ENCODE data around the gene TAS2R8. TPM values are rescaled to one million over a fixed set of nuclear protein-coding genes. Genes with fewer than 3 reads are reported as not detected.

TAS2R8 gene
- total RNA-seq = not detected

- no peaks in the 10 kb centered on the region for H3K36me3 ChIP-seq
- no peaks in the 10 kb centered on the region for H3K9me3 ChIP-seq
- H3K27ac ChIP-seq = no peak within 1 kb of the TSS
- 68 to 78% methylated on average over 1 of the region's 1 CpG for WGBS, 2 donors
- no peaks in the 10 kb centered on the region for H3K27me3 ChIP-seq
- no peak for TF ChIP-seq POLR2A (IDR thresholded peaks at IDR 0.05)
- no peak for TF ChIP-seq EP300 (IDR thresholded peaks at IDR 0.05)
- no peak for TF ChIP-seq CTCF (IDR thresholded peaks at IDR 0.05)
- no peaks in the 10 kb centered on the region for H3K4me1 ChIP-seq
- no peak for DNase-seq (ENCODE audit: low spot score in 2 of 2)
- H3K4me3 ChIP-seq = no peak within 1 kb of the TSS
Observed at GRCh38 chr12:10807186-10807585, at the start of gene TAS2R8. Gene TAS2R8, minus strand, starts transcription at chr12:10807286. Its CDS starts 306 bp downstream, at chr12:10806980.

GRCh38 chr12:10855807-10856206 is 48.7 kb upstream of the TAS2R8 start:
- WGBS, 2 donors = 85 to 96% methylated on average over 2 of the region's 2 CpGs
- no peak for DNase-seq (ENCODE audit: low spot score in 2 of 2)
- Histone ChIP-seq H3K4me1 (peaks cover 0 to 5% (median 0%) of the 10 kb centered on the region in 4 donors), H3K27me3 (no peaks in the 10 kb centered on the region), H3K36me3 (peaks cover 0 to 45% (median 0%) of the 10 kb centered on the region in 3 donors), H3K27ac (no peak overlapping the region), H3K9me3 (peaks cover 0 to 19% (median 5%) of the 10 kb centered on the region in 4 donors), H3K4me3 (no peak overlapping the region)
- no peak for TF ChIP-seq POLR2A (IDR thresholded peaks at IDR 0.05)
- TF ChIP-seq CTCF (IDR thresholded peaks at IDR 0.05) = no peak
- no peak for TF ChIP-seq EP300 (IDR thresholded peaks at IDR 0.05)

- Histone ChIP-seq H3K36me3 (peaks cover 0 to 38% (median 0%) of the 10 kb centered on the region in 3 donors), H3K9me3 (peaks cover 0 to 19% (median 5%) of the 10 kb centered on the region in 4 donors), H3K4me1 (peaks cover 0 to 5% (median 0%) of the 10 kb centered on the region in 4 donors), H3K27ac (no peak overlapping the region), H3K27me3 (no peaks in the 10 kb centered on the region), H3K4me3 (no peak overlapping the region)
- TF ChIP-seq CTCF (IDR thresholded peaks at IDR 0.05) (no peak), EP300 (IDR thresholded peaks at IDR 0.05) (no peak), POLR2A (IDR thresholded peaks at IDR 0.05) (no peak)
- no peak for DNase-seq (ENCODE audit: low spot score in 2 of 2)
- WGBS, 2 donors = 73 to 93% methylated on average over 2 of the region's 2 CpGs
Observed at GRCh38 chr12:10853776-10854175, 46.7 kb upstream of the TAS2R8 start.

- WGBS, 2 donors = 85 to 90% methylated on average over 4 of the region's 4 CpGs
Observed at GRCh38 chr12:10851243-10851858, 44.3 kb upstream of the TAS2R8 start.

More at GRCh38 chr12:10851243-10851858, 44.3 kb upstream of the TAS2R8 start:
- peaks cover 0 to 40% (median 0%) of the 10 kb centered on the region in 3 donors for H3K36me3 ChIP-seq
- H3K27me3 ChIP-seq = no peaks in the 10 kb centered on the region
- no peak overlapping the region for H3K4me3 ChIP-seq
- H3K4me1 ChIP-seq = peaks cover 0 to 5% (median 0%) of the 10 kb centered on the region in 4 donors
- no peak for DNase-seq (ENCODE audit: low spot score in 2 of 2)
- TF ChIP-seq CTCF (IDR thresholded peaks at IDR 0.05) (no peak), EP300 (IDR thresholded peaks at IDR 0.05) (no peak), POLR2A (IDR thresholded peaks at IDR 0.05) (no peak)
- peaks cover 0 to 9% (median 0%) of the 10 kb centered on the region in 4 donors for H3K9me3 ChIP-seq
- H3K27ac ChIP-seq = no peak overlapping the region

Data from tibial nerve (tissue), 4 donors.